ENCODE results near the gene SPCS3. TPM values are rescaled to one million over a fixed set of nuclear protein-coding genes. Genes with fewer than 3 reads are reported as not detected.
A peak's percentile ranks its signal among the peaks of the same experiment; 100 is the strongest.
"Not testable (repeated sequence)": the region's sequence is repeated elsewhere in the genome, so short reads cannot be mapped to it uniquely, and the experiment has no call there.

The SPCS3 gene
- total RNA-seq, 4 donors from 2014 or later: 37.9 to 160 (median 115) TPM

- H3K4me3 ChIP-seq: peak overlapping the region; percentile 84 to 93
- H3K27me3 ChIP-seq: no peaks in the 10 kb centered on the region
- H3K4me1 ChIP-seq: peaks cover 0 to 4% of the 10 kb centered on the region in 2 donors
- peak; percentile 85 to 86 for DNase-seq
- peak overlapping the region; percentile 98 to 99 for H3K27ac ChIP-seq
- intact Hi-C loops (cut with DNase I; ENCODE audit: low total_unique reads): no loop called here
- peak in 1 of 2 donors; percentile 26 for TF ChIP-seq POLR2A (IDR thresholded peaks at IDR 0.05)
- TF ChIP-seq CTCF (IDR thresholded peaks at IDR 0.05): no peak
- H3K36me3 ChIP-seq: no peaks in the 10 kb centered on the region
- H3K9me3 ChIP-seq: no peaks in the 10 kb centered on the region
These were observed 692 bp downstream of the SPCS3 start for GRCh38 chr4:176320340-176320975.

- peak overlapping the region; percentile 98 to 99 for H3K27ac ChIP-seq
- no peak for DNase-seq
- peaks cover 0 to 4% of the 10 kb centered on the region in 2 donors for H3K4me1 ChIP-seq
- no peak for TF ChIP-seq CTCF (IDR thresholded peaks at IDR 0.05)
- TF ChIP-seq POLR2A (IDR thresholded peaks at IDR 0.05): no peak
- H3K9me3 ChIP-seq: no peaks in the 10 kb centered on the region
- peak overlapping the region; percentile 84 to 93 for H3K4me3 ChIP-seq
- intact Hi-C loops (cut with DNase I; ENCODE audit: low total_unique reads): no loop called here
- no peaks in the 10 kb centered on the region for H3K27me3 ChIP-seq
- no peaks in the 10 kb centered on the region for H3K36me3 ChIP-seq
These were observed 1.2 kb downstream of the SPCS3 start for GRCh38 chr4:176320976-176321361.

GRCh38 chr4:176321589-176321988, 1.8 kb downstream of the SPCS3 start:
- Histone ChIP-seq H3K36me3 (no peaks in the 10 kb centered on the region), H3K9me3 (no peaks in the 10 kb centered on the region), H3K4me3 (peak overlapping the region; percentile 84 to 93), H3K27me3 (no peaks in the 10 kb centered on the region), H3K27ac (peak overlapping the region; percentile 98 to 99), H3K4me1 (peaks cover 0 to 4% of the 10 kb centered on the region in 2 donors)
- TF ChIP-seq CTCF (IDR thresholded peaks at IDR 0.05) (no peak), POLR2A (IDR thresholded peaks at IDR 0.05) (no peak)
- intact Hi-C loops (cut with DNase I; ENCODE audit: low total_unique reads): no loop called here
- DNase-seq: no peak

- no peak overlapping the region for H3K4me3 ChIP-seq
- H3K27me3 ChIP-seq: no peaks in the 10 kb centered on the region
- TF ChIP-seq CTCF (IDR thresholded peaks at IDR 0.05) (no peak), POLR2A (IDR thresholded peaks at IDR 0.05) (no peak)
- H3K27ac ChIP-seq: no peak overlapping the region
- DNase-seq: no peak
- intact Hi-C loops (cut with DNase I; ENCODE audit: low total_unique reads): no loop called here
- H3K36me3 ChIP-seq: no peaks in the 10 kb centered on the region
- H3K9me3 ChIP-seq: no peaks in the 10 kb centered on the region
- H3K4me1 ChIP-seq: peaks cover 0 to 4% of the 10 kb centered on the region in 2 donors
These were observed 3.9 kb downstream of the SPCS3 start for GRCh38 chr4:176323511-176324160.

GRCh38 chr4:176324876-176325275, 5.1 kb downstream of the SPCS3 start:
- H3K27me3 ChIP-seq; DNase-seq; intact Hi-C loops (cut with DNase I; ENCODE audit: low total_unique reads); H3K4me3 ChIP-seq; H3K27ac ChIP-seq; H3K9me3 ChIP-seq; H3K36me3 ChIP-seq; H3K4me1 ChIP-seq: not testable (repeated sequence)

Data from uterus (tissue), 4 donors.